H54 (cell line): ENCODE data around the gene PCSK5.
A peak's percentile ranks its signal among the peaks of the same experiment; 100 is the strongest.
"Not testable (repeated sequence)": the region's sequence is repeated elsewhere in the genome, so short reads cannot be mapped to it uniquely, and the experiment has no call there.

ENCODE experiments used
- DNase-seq: peaks from one replicate; pipeline ENCODE4 v3.0.0; 2011; ENCODE audit warnings: low spot score, mixed read lengths; ENCODE audit not compliant: insufficient read length
- FAIRE-seq: peaks from 3 replicates; lab custom pipeline; 2011; peaks lifted over from hg19 to GRCh38; lab: Jason Lieb, UNC
- POLR2A ChIP-seq: IDR thresholded peaks from 2 replicates; pipeline ENCODE4 v1.6.1; 2011; ENCODE audit warnings: low read depth, mild to moderate bottlenecking, low read length

PCSK5 gene

GRCh38 chr9:76297721-76298239 is 407.3 kb downstream of the PCSK5 start:
- no peak for FAIRE-seq
- TF ChIP-seq POLR2A, result no peak
- DNase-seq, result no peak

GRCh38 chr9:76298521-76299144 is 408.2 kb downstream of the PCSK5 start:
- FAIRE-seq (no peak), DNase-seq (no peak)
- TF ChIP-seq POLR2A, result no peak

DNA sequence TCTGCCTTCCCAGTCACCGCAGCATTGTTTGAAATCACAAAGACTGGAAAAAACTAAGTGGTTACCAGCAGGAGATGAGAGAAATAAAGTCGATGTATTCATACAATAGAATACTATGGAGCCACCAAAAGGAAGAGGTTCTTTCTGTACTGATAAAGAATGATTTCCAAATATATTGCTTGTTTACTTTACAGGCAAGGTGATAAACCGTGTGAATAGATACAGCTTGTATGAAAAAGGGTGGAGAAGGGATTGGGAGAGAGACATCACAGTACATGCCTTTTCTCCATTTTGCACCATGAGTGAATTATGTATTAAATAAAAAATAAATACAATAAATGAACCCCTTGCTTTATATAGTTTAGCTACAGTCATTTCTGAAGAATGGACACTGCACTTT is 412.1 kb downstream of the PCSK5 start:
- no peak for TF ChIP-seq POLR2A
- DNase-seq (no peak), FAIRE-seq (no peak)

DNA sequence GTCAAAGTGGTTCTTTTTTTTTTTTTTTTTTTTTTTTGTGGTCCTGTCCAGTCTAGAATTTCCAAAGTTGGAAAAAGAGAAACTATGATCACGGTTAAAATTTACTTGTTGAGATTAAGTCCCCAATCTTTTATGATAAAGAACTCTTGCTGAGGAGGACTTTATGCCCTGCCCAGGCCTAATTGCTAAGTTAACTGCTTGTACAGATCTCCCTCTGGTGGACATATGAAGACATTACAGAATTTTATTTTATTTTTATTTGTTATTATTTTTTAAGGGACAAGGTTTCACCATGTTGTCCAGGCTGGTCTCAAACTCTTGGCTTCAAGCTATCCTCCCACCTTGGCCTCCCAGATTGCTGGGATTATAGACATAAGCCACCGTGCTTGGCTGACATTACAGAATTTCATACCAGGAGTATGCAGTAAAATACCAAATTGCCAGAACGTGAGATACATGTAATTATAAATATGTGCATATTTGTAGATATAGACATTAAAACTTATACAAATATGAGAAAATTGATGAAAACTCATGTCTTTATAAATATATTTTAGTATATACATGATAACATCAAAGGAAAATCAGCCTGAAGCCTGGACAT is 412.6 kb downstream of the PCSK5 start:
- peak; percentile 61 for FAIRE-seq
- no peak for TF ChIP-seq POLR2A
- DNase-seq, result peak; percentile 38

GRCh38 chr9:76307047-76307446 is 416.6 kb downstream of the PCSK5 start:
- DNase-seq, FAIRE-seq: not testable (repeated sequence)

DNA sequence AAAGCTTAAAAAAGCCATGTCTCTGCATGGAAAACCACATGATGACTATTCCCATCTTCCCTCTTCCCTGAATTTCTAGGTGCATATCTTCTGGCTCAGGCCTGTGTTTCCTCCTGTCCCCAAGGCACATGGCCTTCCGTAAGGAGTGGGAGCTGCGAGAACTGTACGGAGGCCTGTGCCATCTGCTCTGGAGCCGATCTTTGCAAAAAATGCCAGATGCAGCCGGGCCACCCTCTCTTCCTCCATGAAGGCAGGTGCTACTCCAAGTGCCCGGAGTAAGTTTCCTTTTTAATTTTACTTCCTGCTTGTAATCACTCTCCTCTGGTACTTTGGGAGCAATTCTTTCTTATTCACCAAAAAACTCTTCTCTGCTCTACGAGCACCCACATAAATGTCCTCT is 420.1 kb downstream of the PCSK5 start:
- FAIRE-seq, result no peak
- no peak for TF ChIP-seq POLR2A
- DNase-seq, result no peak

GRCh38 chr9:76310991-76311390 is 420.5 kb downstream of the PCSK5 start:
- no peak for TF ChIP-seq POLR2A
- FAIRE-seq (no peak), DNase-seq (no peak)

DNA sequence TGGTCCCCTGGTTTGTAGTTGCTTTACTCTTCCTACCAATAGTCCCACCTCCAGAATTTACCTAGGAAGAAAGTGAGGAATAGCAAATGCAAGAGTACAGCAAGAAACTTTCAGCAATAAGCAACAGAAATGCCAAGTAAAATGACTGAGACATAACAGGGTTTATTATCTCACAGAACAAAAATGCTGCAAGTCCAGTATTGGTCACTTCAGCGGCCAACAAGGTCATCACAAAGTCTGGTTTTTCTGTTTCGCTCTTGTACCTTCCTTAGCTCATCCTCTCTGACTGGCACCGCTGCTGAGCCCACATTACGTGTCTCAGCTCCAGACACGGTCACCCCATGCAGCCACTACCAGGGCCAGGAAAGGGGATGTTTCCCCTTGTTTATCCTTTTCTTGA is 421.1 kb downstream of the PCSK5 start:
- DNase-seq, result no peak
- FAIRE-seq, result no peak

DNA sequence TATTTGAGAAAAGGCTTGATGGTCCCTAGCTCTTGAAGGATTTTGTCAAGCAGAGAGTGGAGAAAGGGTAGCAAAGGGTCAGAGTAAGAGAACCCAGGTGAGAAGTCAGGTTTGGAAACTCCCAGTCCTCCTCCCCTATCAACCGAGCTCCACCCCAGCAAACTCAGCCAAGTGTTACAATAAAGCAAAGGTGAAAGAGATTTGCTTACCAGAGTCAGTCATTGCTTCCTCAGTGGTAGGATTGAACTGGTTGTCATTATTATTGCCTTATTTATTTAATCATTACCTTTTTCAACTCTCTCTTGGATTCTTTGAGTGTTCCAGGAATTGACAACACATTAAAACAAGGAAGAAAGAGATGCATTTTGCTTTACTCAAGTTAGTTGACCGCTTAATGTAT is 423.3 kb downstream of the PCSK5 start:
- no peak for DNase-seq
- no peak for FAIRE-seq
- TF ChIP-seq POLR2A, result no peak

More for the DNA sequence above, 421.1 kb downstream of the PCSK5 start:
- TF ChIP-seq POLR2A, result no peak

DNA sequence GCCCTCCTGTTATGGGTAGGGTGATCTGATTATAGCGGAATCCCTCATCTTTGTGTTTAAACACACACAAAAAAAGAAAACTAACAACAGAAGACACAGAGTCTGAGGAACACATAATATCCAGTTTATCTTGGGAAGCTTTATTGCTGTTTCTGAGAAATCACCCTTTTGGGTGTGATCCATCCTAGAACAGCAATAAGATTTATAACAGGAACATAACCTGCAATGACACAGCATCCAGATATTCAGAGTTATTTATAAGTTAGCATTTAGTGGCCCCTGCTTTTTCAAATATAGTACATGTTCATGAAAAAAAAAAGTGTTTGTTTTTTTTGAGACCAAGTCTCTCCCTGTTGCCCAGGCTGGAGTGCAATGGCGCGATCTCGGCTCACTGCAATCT is 423.8 kb downstream of the PCSK5 start:
- FAIRE-seq (no peak), DNase-seq (no peak)
- no peak for TF ChIP-seq POLR2A

DNA sequence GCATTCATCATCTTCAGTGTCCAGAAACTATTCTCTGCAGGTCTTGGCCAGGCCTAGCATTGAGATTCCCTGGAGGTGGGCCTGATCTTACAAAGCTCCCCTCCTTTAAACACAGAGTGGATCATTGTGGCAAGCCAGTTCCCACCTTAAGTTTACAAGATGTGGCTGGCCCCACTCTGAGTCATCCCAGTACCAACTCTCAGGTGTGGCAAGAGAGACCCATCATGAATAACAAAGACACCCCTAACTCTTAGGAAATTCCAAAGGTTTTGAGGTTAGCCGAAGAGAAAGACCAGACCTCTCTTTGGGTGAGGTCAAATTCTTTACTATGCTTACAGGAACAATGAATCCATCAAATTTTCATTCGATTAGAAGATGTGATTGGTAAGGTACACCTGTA is 425.6 kb downstream of the PCSK5 start:
- no peak for DNase-seq
- FAIRE-seq, result no peak
- no peak for TF ChIP-seq POLR2A

DNA sequence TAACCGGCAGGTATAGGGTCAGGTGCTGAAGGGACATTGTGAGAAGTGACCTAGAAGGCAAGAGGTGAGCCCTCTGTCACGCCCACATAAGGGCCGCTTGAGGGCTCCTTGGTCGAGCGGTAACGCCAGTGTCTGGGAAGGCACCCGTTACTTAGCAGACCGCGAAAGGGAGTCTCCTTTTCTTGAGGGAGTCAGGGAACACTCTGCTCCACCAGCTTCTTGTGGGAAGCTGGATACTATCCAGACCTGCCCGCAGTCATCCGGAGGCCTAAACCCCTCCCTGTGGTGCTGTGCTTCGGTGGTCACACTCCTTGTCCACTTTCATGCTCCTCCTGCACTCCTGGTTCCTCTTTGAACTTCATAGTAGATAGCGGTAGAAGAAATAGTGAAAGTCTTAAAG is 429.0 kb downstream of the PCSK5 start:
- DNase-seq, FAIRE-seq: not testable (repeated sequence)

DNA sequence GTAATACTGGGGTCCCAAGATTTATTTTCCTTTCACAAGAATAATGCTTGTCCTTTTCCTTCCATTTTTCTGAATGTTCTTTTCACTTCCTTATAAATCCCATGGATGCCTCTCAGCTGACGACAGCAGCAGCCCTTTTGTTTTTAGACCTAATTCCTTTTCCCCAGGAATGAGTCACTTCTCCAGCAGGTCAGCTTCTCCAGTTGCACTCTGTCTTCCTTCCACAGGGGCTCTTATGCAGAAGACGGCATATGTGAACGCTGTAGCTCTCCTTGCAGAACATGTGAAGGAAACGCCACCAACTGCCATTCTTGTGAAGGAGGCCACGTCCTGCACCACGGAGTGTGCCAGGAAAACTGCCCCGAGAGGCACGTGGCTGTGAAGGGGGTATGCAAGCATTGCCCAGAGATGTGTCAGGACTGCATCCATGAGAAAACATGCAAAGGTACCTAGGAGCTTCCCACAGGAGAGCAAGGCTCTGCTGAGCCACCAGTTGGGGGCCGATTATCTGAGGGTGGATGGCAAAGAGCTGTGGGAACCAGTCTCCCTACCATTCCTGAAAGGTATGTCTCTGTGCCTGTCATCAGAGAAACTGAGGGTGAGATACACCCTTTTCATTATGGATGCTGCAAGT is 430.8 kb downstream of the PCSK5 start:
- no peak for TF ChIP-seq POLR2A
- DNase-seq (peak; percentile 93), FAIRE-seq (peak; percentile 88)

DNA sequence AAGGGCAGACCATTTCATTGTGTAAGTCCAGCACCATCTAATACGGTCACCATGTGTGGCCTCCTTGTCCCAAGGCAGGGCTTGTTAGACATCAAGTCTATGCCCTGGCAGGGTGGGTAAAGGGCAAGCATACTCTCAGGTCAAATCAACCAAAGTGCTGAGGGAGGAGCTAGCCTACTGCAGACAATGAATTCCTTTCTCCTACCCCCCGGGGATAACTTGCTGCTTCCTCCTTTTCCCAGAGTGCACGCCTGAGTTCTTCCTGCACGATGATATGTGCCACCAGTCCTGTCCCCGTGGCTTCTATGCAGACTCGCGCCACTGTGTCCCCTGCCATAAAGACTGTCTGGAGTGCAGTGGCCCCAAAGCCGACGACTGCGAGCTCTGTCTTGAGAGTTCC is 432.3 kb downstream of the PCSK5 start:
- DNase-seq (no peak), FAIRE-seq (no peak)
- no peak for TF ChIP-seq POLR2A

- no peak for TF ChIP-seq POLR2A
- no peak for FAIRE-seq
- no peak for DNase-seq
These were observed 433.0 kb downstream of the PCSK5 start for GRCh38 chr9:76323490-76323889.

DNA sequence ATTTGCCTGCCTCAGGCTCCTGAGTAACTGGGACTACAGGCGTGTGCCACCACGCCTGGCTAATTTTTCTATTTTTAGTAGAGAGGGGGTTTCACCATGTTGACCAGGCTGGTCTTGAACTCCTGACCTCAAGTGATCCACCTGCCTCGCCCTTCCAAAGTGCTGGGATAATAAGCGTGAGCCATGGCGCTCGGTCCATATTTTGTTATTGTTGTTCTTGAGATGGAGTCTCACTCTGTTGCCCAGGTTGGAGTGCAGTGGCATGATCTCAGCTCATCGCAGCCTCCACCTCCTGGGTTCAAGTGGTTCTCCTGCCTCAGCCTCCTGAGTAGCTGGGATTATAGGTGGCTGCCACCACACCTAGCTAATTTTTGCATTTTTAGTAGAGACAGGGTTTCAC is 433.6 kb downstream of the PCSK5 start:
- FAIRE-seq, DNase-seq: not testable (repeated sequence)
